SHP77 treated with DMSO at 0.1 percent for 48 hours (cell line): ENCODE results near the gene TMEM184B.
A peak's percentile ranks its signal among the peaks of the same experiment; 100 is the strongest.

Source experiments
- DNase-seq: peaks from one replicate; lab custom pipeline; 2025; lab: John Stamatoyannopoulos, UW

TMEM184B gene

DNA sequence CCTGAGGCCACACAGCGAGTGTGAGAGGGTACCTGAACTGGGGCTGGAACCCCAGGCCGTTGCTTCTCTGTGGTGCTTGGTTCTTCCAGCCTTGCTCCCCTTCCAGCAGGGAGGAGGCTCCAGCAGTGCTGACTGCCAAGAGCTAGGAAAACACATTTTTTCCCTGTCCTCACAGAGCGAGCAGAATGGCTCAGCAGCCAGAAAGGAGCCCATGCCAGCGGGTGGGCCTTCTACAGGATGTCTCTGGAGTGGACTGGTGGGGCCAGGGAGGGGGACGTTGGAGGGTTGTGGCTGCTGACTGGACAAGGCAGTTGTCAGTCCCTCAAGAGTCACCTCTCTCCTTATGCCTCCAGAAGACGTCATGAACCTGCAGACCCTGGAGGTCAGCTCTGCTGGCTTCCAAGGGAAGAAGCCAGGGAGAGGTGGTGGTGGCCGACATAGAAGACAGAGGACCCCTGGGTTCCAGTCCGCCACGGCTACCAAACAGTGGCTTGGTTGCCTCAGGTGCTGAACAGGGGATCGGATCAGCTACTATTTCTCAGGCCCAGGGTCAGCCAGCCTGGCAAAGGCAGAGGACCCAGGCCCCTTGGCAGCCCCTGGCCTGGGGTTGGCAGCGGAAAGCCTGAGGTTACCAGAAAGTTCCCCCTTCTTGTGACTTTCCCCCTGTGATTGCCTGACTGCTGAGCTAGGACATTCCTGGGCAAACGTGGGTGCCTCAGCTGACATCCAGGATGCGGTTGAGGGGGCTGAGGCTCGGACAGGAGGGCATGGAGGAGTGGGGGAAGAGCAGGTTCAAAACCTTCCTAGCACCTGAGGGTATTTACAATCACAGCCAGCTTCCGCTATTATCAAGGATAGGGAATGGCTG lies 67.3 kb downstream of the TMEM184B start:
- no peak for DNase-seq

GRCh38 chr22:38204784-38205183 lies 68.0 kb downstream of the TMEM184B start:
- no peak for DNase-seq

DNA sequence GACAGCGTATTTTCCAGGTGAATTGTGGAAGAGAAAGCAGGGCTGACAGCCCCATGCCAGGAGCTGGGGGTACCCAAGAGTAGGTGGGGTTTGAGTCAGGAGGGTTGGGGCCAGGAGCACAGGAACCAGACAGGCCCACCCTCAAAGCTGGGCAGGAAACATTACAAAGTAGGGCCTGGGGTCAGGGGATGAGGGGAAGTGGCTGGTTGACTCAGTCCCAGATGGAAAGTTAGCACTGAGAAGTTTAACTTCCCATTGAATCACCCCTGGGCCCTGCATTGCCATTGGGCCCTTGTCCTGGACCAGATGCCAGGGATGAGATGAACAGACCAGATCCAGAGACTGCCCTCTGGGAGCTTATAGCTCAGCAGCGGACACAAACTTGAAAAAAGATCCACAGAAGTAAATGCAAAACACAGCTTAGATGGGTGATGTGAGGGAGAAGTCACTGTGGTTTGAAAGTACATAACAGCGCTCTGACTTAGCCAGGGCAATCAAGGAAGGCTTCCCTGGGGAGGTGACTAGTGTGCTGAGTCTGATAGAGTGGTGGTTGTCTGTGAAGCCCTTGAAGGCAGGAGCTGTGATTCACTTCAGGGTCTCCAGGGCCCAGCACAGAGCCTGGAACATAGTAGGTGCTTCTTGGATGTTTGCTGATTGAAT lies 68.8 kb downstream of the TMEM184B start:
- no peak for DNase-seq

GRCh38 chr22:38203090-38203810 lies 69.6 kb downstream of the TMEM184B start:
- no peak for DNase-seq

DNA sequence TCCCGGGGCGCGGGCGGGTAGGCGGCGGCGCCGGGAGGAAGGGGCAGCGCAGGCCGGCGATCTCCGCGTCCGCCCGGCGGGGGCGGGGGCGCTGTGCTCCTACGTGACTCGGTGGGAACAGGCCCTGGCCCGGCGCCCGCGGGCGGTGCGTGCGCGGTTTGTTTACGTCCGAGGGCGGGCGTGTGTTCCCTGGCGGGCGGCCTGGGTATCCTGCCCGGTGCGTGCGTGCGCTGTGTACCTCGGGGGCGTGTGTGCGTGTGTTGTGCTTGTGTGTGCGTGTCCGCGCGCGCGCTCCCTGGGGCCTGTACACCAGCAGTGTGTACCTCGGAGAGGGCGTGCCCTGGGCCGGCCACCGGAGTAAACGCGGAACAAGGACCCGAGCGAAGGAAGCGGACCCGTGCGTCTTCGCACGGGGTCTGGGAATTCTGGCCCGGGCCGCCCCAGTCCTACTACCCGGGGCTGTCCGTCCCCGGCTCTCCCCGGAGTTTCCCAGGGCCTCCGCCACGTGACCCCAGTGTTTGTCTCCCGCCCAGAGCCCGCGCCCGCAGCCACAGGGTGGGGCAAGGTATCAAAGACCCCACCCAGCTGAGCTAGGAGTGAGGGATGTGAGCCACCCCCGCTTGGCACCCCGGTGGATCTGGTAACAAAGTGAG lies 70.2 kb downstream of the TMEM184B start:
- DNase-seq, result no peak

GRCh38 chr22:38201711-38202436 lies 70.9 kb downstream of the TMEM184B start, which contains the start of gene MAFF:
MAFF (plus strand) TSS chr22:38201994; CDS start chr22:38213854, 11,860 bp downstream.
- DNase-seq, result peak; percentile 77

- DNase-seq, result no peak
These were observed 71.5 kb downstream of the TMEM184B start for GRCh38 chr22:38201371-38201710.

- no peak for DNase-seq
These were observed 72.8 kb downstream of the TMEM184B start for GRCh38 chr22:38199826-38200559.

- DNase-seq, result no peak
These were observed 75.9 kb downstream of the TMEM184B start for GRCh38 chr22:38196791-38197419.

DNA sequence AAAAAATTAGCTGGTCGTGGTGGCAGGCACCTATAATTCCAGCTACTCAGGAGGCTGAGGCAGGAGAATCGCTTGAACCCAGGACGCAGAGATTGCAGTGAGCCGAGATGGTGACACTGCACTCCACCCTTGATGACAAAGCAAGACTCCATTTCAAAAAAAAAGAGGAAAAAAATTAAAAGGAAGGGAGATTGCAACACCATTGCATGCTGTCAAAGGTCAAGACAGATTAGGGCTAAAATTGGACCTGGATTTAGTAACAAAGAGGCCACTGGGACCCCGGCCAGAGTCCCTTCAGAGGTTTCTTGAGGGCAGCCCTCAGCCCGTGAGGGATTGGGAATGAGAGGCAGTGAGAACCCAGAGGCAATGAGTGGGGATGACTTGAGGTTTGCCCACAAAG lies 79.2 kb downstream of the TMEM184B start:
- no peak for DNase-seq

- no peak for DNase-seq
These were observed 80.3 kb downstream of the TMEM184B start for GRCh38 chr22:38192475-38192863.

DNA sequence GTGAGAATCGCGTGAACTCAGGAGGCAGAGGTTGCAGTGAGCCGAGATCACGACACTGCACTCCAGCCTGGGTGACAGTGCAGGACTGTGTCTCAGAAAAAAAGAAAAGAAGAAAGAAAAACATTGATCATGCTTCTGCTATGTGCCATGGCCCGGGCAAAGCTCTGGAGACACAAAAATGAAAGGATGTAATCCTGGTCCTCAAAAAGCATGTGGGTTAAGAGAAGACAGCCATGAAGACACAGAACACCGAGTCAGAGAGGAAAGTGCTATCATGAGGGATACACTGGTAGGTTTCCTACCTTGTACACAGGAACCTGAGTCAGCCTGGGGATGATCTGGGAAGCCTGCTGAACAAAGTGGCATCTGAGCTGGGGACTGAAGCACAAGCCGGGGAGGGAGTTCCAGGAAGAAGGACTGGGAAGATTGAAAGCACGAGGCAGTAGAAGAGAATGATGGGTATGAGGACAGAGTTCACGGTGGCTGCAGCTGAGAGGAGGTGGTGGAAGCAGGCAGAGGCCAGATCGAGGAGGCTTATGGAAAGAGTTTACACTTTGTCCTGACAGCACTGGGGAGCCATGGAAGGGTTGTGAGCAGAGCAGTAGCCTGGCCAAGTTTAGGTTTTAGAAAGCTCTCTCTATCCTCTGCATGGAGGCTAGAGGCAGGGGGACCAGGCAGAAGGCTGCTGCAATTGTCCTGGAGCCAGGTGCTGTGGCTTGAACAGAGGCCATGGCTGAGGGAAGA lies 80.9 kb downstream of the TMEM184B start:
- DNase-seq, result no peak

- no peak for DNase-seq
These were observed 81.8 kb downstream of the TMEM184B start for GRCh38 chr22:38191055-38191454.

GRCh38 chr22:38190581-38190980 lies 82.2 kb downstream of the TMEM184B start:
- no peak for DNase-seq

DNA sequence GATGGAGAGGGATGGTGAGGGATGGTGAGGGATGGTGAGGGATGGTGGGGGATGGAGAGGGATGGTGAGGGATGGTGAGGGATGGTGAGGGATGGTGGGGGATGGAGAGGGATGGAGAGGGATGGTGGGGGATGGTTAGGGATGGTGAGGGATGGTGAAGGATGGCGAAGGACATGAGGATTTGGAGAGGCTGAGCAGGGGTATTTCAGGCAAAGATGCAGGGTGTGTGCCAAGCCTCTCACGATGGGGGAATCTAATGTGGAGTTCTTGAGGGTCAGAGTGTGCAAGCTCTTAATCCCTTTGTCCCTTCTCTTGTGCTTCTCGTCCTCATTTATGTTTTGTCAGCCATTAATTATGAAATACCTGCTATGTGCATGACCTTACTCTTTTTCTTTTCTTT lies 83.7 kb downstream of the TMEM184B start:
- no peak for DNase-seq

- DNase-seq, result no peak
These were observed 85.2 kb downstream of the TMEM184B start for GRCh38 chr22:38187413-38188212.

GRCh38 chr22:38186429-38186828 lies 86.4 kb downstream of the TMEM184B start:
- no peak for DNase-seq

- DNase-seq, result no peak
These were observed 88.0 kb downstream of the TMEM184B start for GRCh38 chr22:38184788-38185187.
